HCT116 (cell line): Measurements from ENCODE around the gene ACTL9. TPM values are rescaled to one million over a fixed set of nuclear protein-coding genes. Genes with fewer than 3 reads are reported as not detected.

ENCODE experiments used
- ATAC-seq: fragments of 200-7000 bp; cut with Tn5 transposase; 2 replicates; pipeline ENCODE4 v1.9.1; 2020; ENCODE audit warnings: mild to moderate bottlenecking, moderate library complexity
- BruUV-seq: library from RNA; stranded (reverse); fragments of 400-500 nt; replicated peaks from 2 replicates; lab custom pipeline; 2021; lab: Mats Ljungman, UMichigan
- CTCF ChIA-PET: fragments of 300-600 bp; sonication (Branson Sonifier 250); formaldehyde crosslinking; loops from one replicate; lab custom pipeline; 2021; ENCODE audit warnings: antibody characterized with exemption; lab: Charles Lee
- POLR2A ChIA-PET: fragments of 300-600, 350-600 bp; sonication (Branson Sonifier 250); formaldehyde crosslinking; loops from one replicate; lab custom pipeline; 2021; ENCODE audit warnings: antibody characterized with exemption; lab: Charles Lee
- RAD21 ChIA-PET, 2 experiments: fragments of 300-600 bp; sonication (Branson Sonifier 250); formaldehyde crosslinking; loops; one replicate each; lab custom pipeline; 2023; ENCODE audit warnings: low total read pairs in 2 of 2; ENCODE audit not compliant: uncharacterized antibody in 2 of 2, unreplicated experiment in 2 of 2, low non-redundant PET in 1 of 2; lab: Charles Lee
- DNase-seq: peaks from one replicate; pipeline ENCODE4 v3.0.0-alpha.2; 2010; ENCODE audit warnings: low read depth, low spot score
- H2AFZ ChIP-seq: fragments of 200-600 bp; shearing (Covaris generic), sonication (generic); 2 replicates; pipeline ENCODE4 v1.6.1; 2017; ENCODE audit warnings: low read depth, mixed run types, mixed read lengths, antibody characterized with exemption, low read length; ENCODE audit not compliant: poor library complexity, severe bottlenecking
- H3K27ac ChIP-seq: 2 replicates; pipeline ENCODE4 v1.5.1; 2012; ENCODE audit warnings: low read depth, low read length
- H3K27me3 ChIP-seq: fragments of 200-600 bp; sonication (generic); 2 replicates; pipeline ENCODE4 v1.6.1; 2016; ENCODE audit warnings: mixed run types, low read length, mixed read lengths; ENCODE audit not compliant: insufficient read depth
- H3K36me3 ChIP-seq, 2 experiments: fragments of 200-500 bp in 1 of 2; fragments of 200-600 bp in 1 of 2; sonication (Bioruptor generic) in 1 of 2; sonication (generic) in 1 of 2; 2 replicates each; pipeline versions ENCODE4 v1.5.1 to v1.6.1; 2014 to 2016; ENCODE audit warnings: low read length in 2 of 2, inconsistent platforms in 1 of 2, mixed read lengths in 1 of 2, mixed run types in 1 of 2; ENCODE audit not compliant: insufficient read depth in 2 of 2, control insufficient read depth in 1 of 2
- H3K4me1 ChIP-seq, 2 experiments: fragments of 200-600 bp in 1 of 2; sonication (generic) in 1 of 2; 2 replicates each; pipeline versions ENCODE4 v1.5.1 to v1.6.1; 2012 to 2017; ENCODE audit warnings: low read length in 2 of 2, inconsistent platforms in 1 of 2, mild to moderate bottlenecking in 1 of 2, mixed read lengths in 1 of 2, mixed run types in 1 of 2, moderate library complexity in 1 of 2; ENCODE audit not compliant: insufficient read depth in 2 of 2, control insufficient read depth in 1 of 2
- H3K4me2 ChIP-seq: fragments of 200-600 bp; sonication (generic); 2 replicates; pipeline ENCODE4 v1.6.1; 2017; ENCODE audit warnings: mixed run types, low read length, mixed read lengths
- H3K4me3 ChIP-seq, 2 experiments: fragments of 200-600 bp in 1 of 2; sonication (generic) in 1 of 2; replicated peaks in 1 of 2; 2 replicates each; pipeline ENCODE4 v1.5.1; 2011 to 2016; ENCODE audit warnings: low read length in 2 of 2, control low read depth in 1 of 2, low read depth in 1 of 2, mild to moderate bottlenecking in 1 of 2, mixed read lengths in 1 of 2, mixed run types in 1 of 2
- H3K79me2 ChIP-seq: fragments of 200-600 bp; sonication (generic); 2 replicates; pipeline ENCODE4 v1.6.1; 2017; ENCODE audit warnings: mild to moderate bottlenecking, mixed run types, low read length, moderate library complexity, mixed read lengths; ENCODE audit not compliant: insufficient read depth
- H3K9ac ChIP-seq: fragments of 200-600 bp; sonication (generic); 2 replicates; pipeline ENCODE4 v1.6.1; 2016; ENCODE audit warnings: low read length, mixed read lengths
- H3K9me2 ChIP-seq: fragments of 200-600 bp; sonication (generic), shearing (Covaris generic); 2 replicates; pipeline ENCODE4 v1.6.1; 2017; ENCODE audit warnings: mixed run types, mild to moderate bottlenecking, moderate library complexity; ENCODE audit not compliant: insufficient read depth
- H3K9me3 ChIP-seq, 2 experiments: fragments of 200-500 bp in 1 of 2; fragments of 200-600 bp in 1 of 2; sonication (Bioruptor generic) in 1 of 2; sonication (generic) in 1 of 2; 2 replicates each; pipeline ENCODE4 v1.6.1; 2014 to 2017; ENCODE audit warnings: low read length in 2 of 2, mixed read lengths in 2 of 2, inconsistent platforms in 1 of 2, low read depth in 1 of 2, mild to moderate bottlenecking in 1 of 2, mixed run types in 1 of 2, moderate library complexity in 1 of 2; ENCODE audit not compliant: control insufficient read depth in 1 of 2, insufficient read depth in 1 of 2
- H4K20me1 ChIP-seq: fragments of 200-600 bp; sonication (generic), shearing (Covaris generic); 2 replicates; pipeline ENCODE4 v1.6.1; 2017; ENCODE audit warnings: mixed run types, mild to moderate bottlenecking, moderate library complexity; ENCODE audit not compliant: insufficient read depth
- CBX3 ChIP-seq: IDR thresholded peaks from 2 replicates; pipeline ENCODE4 v1.6.1; 2012; ENCODE audit warnings: low read depth
- ELF1 ChIP-seq: IDR thresholded peaks from 2 replicates; pipeline ENCODE4 v1.6.1; 2012; ENCODE audit warnings: low read depth, borderline replicate concordance
- EZH2phosphoT487 ChIP-seq: fragments of 200-600 bp; IDR thresholded peaks from 2 replicates; pipeline ENCODE4 v1.6.1; 2018; ENCODE audit warnings: antibody characterized with exemption, borderline replicate concordance
- JUND ChIP-seq: IDR thresholded peaks from 2 replicates; pipeline ENCODE4 v1.6.1; 2012
- POLR2A ChIP-seq: IDR thresholded peaks from 2 replicates; pipeline ENCODE4 v1.7.0; 2011; ENCODE audit warnings: borderline replicate concordance; ENCODE audit not compliant: insufficient read depth, insufficient read length; ENCODE audit errors: extremely low read depth
- POLR2AphosphoS5 ChIP-seq: IDR thresholded peaks from 2 replicates; pipeline ENCODE4 v1.6.1; 2011; ENCODE audit warnings: mild to moderate bottlenecking, low read depth, low read length, moderate library complexity
- SIN3A ChIP-seq: IDR thresholded peaks from 2 replicates; pipeline ENCODE4 v1.6.1; 2012; ENCODE audit warnings: low read depth
- SP1 ChIP-seq: IDR thresholded peaks from 2 replicates; pipeline ENCODE4 v1.6.1; 2012; ENCODE audit warnings: low read depth
- ZFX ChIP-seq: fragments of 450-650 bp; IDR thresholded peaks from 2 replicates; pipeline ENCODE4 v1.6.1; 2017
- ZNF274 ChIP-seq: fragments of 200-500 bp; sonication (Bioruptor generic); IDR thresholded peaks from 2 replicates; pipeline ENCODE4 v1.6.1; 2014; ENCODE audit warnings: mild to moderate bottlenecking, low read depth, low read length, inconsistent platforms
- intact Hi-C: fragments of 100-400 bp; cut with micrococcal nuclease; formaldehyde crosslinking; loops from 2 replicates; pipeline ENCODE4 v1.10.0; 2022
- total RNA-seq: library from RNA; stranded (reverse); gene quantifications from one replicate; pipeline ENCODE4 v1.2.1, GENCODE V29; 2021; ENCODE audit not compliant: unreplicated experiment
- TF ChIP-seq, protein P1 (sequence below): IDR thresholded peaks from 2 replicates; pipeline ENCODE4 v1.6.1; 2011; ENCODE audit warnings: mild to moderate bottlenecking, low read length, moderate library complexity; ENCODE audit not compliant: insufficient replicate concordance; ENCODE audit errors: extremely low read depth
- TF ChIP-seq, protein P2 (sequence below): IDR thresholded peaks from 2 replicates; pipeline ENCODE4 v1.6.1; 2012; ENCODE audit warnings: low read depth
- TF ChIP-seq, protein P3 (sequence below), 3 experiments: fragments of 200-600 bp in 1 of 3; sonication (generic) in 1 of 3; IDR thresholded peaks in 2 of 3; conservative IDR thresholded peaks in 1 of 3; 2 replicates each; pipeline ENCODE4 v1.5.1; 2012 to 2017; ENCODE audit warnings: low read depth in 2 of 3, low read length in 2 of 3, antibody characterized with exemption in 1 of 3, borderline replicate concordance in 1 of 3, control low read depth in 1 of 3, mild to moderate bottlenecking in 1 of 3, mixed read lengths in 1 of 3, mixed run types in 1 of 3, moderate library complexity in 1 of 3; ENCODE audit not compliant: insufficient read depth in 1 of 3

ACTL9 gene
- total RNA-seq, 1 experiment from 2014 or later: not detected

DNA sequence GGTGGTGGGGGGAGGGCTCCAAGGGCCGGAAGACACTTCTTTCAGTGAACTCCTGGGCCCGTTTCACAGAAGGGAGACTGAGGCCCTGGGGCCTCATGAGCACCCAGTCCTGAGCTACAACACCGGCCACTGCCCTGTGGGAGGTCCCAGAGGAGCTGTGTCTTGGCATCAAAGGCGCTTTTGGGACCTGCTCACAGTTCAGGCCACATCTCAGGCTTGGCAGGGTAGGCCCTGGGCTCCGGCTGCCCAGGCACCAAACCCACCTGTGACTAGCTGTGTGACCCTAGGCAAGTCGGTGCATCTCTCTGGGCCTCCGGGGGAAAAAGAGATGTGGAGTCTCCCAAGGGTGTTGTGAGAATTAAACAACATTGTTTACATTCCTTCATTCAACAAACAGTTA is 38.7 kb downstream of the ACTL9 start:
- Histone ChIP-seq H3K4me3 (no peak overlapping the region), H2AFZ (no peak overlapping the region), H3K36me3 (no peaks in the 10 kb centered on the region), H3K4me2 (no peak overlapping the region), H3K79me2 (no peaks in the 10 kb centered on the region), H3K27ac (no peak overlapping the region), H3K9me3 (no peaks in the 10 kb centered on the region), H3K9ac (no peak overlapping the region), H4K20me1 (no peaks in the 10 kb centered on the region), H3K27me3 (no peaks in the 10 kb centered on the region), H3K4me1 (no peaks in the 10 kb centered on the region), H3K9me2 (no peaks in the 10 kb centered on the region)
- DNase-seq (no peak), ATAC-seq (no peak)
- no TSS peak for BruUV-seq
- TF ChIP-seq SIN3A (no peak), ELF1 (no peak), SP1 (no peak)
- ChIA-PET RAD21 (no interaction called here), CTCF (no interaction called here), POLR2A (no interaction called here)
- intact Hi-C loops: no loop called here

DNA sequence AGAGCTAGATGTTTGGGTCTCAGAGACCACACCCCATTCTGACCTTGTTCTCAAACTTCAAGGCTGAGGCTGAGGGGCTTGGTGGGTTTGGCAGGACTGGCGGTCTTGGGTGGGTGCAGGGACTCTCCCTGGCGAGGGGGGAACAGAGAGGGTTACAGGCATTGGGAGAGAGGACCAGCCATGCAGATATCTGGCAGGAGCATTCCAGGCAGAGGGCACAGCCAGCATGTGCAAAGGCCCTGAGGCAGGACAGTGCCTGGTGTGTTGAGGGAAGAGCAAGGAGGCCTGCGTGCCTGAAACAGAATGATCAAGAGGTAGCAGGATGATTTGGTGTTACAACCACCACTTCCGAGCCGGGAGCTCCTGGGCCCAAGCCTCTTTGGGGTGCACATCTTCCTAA is 40.7 kb downstream of the ACTL9 start:
- H3K27ac ChIP-seq: no peak overlapping the region
- peaks cover 0 to 7% of the 10 kb centered on the region in 2 experiments; a peak in 1 of 4 replicates for H3K4me1 ChIP-seq
- H3K9me3 ChIP-seq: no peaks in the 10 kb centered on the region
- intact Hi-C loops: no loop called here
- DNase-seq (no peak), ATAC-seq (no peak)
- BruUV-seq: no TSS peak
- H2AFZ ChIP-seq: no peak overlapping the region
- H3K9me2 ChIP-seq: no peaks in the 10 kb centered on the region
- no peaks in the 10 kb centered on the region for H3K36me3 ChIP-seq
- no peaks in the 10 kb centered on the region for H3K79me2 ChIP-seq
- H3K4me3 ChIP-seq: no peak overlapping the region
- no peak overlapping the region for H3K9ac ChIP-seq
- POLR2A ChIA-PET: no interaction called here
- H3K27me3 ChIP-seq: no peaks in the 10 kb centered on the region
- no peak overlapping the region for H3K4me2 ChIP-seq
- H4K20me1 ChIP-seq: no peaks in the 10 kb centered on the region
- RAD21 ChIA-PET: no interaction called here
- CTCF ChIA-PET: no interaction called here
- no peak for TF ChIP-seq CBX3
- TF ChIP-seq EZH2phosphoT487: no peak
- TF ChIP-seq JUND: no peak
- TF ChIP-seq ZNF274: no peak
- TF ChIP-seq, protein P1, sequence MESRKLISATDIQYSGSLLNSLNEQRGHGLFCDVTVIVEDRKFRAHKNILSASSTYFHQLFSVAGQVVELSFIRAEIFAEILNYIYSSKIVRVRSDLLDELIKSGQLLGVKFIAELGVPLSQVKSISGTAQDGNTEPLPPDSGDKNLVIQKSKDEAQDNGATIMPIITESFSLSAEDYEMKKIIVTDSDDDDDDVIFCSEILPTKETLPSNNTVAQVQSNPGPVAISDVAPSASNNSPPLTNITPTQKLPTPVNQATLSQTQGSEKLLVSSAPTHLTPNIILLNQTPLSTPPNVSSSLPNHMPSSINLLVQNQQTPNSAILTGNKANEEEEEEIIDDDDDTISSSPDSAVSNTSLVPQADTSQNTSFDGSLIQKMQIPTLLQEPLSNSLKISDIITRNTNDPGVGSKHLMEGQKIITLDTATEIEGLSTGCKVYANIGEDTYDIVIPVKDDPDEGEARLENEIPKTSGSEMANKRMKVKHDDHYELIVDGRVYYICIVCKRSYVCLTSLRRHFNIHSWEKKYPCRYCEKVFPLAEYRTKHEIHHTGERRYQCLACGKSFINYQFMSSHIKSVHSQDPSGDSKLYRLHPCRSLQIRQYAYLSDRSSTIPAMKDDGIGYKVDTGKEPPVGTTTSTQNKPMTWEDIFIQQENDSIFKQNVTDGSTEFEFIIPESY: no peak
- TF ChIP-seq ELF1: no peak
- no peak for TF ChIP-seq SIN3A
- TF ChIP-seq, protein P2, sequence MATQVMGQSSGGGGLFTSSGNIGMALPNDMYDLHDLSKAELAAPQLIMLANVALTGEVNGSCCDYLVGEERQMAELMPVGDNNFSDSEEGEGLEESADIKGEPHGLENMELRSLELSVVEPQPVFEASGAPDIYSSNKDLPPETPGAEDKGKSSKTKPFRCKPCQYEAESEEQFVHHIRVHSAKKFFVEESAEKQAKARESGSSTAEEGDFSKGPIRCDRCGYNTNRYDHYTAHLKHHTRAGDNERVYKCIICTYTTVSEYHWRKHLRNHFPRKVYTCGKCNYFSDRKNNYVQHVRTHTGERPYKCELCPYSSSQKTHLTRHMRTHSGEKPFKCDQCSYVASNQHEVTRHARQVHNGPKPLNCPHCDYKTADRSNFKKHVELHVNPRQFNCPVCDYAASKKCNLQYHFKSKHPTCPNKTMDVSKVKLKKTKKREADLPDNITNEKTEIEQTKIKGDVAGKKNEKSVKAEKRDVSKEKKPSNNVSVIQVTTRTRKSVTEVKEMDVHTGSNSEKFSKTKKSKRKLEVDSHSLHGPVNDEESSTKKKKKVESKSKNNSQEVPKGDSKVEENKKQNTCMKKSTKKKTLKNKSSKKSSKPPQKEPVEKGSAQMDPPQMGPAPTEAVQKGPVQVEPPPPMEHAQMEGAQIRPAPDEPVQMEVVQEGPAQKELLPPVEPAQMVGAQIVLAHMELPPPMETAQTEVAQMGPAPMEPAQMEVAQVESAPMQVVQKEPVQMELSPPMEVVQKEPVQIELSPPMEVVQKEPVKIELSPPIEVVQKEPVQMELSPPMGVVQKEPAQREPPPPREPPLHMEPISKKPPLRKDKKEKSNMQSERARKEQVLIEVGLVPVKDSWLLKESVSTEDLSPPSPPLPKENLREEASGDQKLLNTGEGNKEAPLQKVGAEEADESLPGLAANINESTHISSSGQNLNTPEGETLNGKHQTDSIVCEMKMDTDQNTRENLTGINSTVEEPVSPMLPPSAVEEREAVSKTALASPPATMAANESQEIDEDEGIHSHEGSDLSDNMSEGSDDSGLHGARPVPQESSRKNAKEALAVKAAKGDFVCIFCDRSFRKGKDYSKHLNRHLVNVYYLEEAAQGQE: no peak
- no peak for TF ChIP-seq POLR2A
- TF ChIP-seq POLR2AphosphoS5: no peak
- TF ChIP-seq SP1: no peak
- TF ChIP-seq, protein P3, sequence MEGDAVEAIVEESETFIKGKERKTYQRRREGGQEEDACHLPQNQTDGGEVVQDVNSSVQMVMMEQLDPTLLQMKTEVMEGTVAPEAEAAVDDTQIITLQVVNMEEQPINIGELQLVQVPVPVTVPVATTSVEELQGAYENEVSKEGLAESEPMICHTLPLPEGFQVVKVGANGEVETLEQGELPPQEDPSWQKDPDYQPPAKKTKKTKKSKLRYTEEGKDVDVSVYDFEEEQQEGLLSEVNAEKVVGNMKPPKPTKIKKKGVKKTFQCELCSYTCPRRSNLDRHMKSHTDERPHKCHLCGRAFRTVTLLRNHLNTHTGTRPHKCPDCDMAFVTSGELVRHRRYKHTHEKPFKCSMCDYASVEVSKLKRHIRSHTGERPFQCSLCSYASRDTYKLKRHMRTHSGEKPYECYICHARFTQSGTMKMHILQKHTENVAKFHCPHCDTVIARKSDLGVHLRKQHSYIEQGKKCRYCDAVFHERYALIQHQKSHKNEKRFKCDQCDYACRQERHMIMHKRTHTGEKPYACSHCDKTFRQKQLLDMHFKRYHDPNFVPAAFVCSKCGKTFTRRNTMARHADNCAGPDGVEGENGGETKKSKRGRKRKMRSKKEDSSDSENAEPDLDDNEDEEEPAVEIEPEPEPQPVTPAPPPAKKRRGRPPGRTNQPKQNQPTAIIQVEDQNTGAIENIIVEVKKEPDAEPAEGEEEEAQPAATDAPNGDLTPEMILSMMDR (IDR thresholded peaks at IDR 0.05 in 2 of 3, conservative IDR thresholded peaks at IDR 0.05 in 1 of 3; ENCODE audit: borderline replicate concordance in 1 of 3, insufficient read depth in 1 of 3, low read depth in 2 of 3, low read length in 2 of 3): no peak
- TF ChIP-seq ZFX: no peak
